Measurements from ENCODE around the gene CALHM6.

- TF ChIP-seq POLR2AphosphoS5 (IDR thresholded peaks at IDR 0.05), result no peak
- no peak for TF ChIP-seq EP300 (IDR thresholded peaks at IDR 0.05)
- no peak for TF ChIP-seq POLR2A (IDR thresholded peaks at IDR 0.05; ENCODE audit: low read depth)
- TF ChIP-seq, protein P1, sequence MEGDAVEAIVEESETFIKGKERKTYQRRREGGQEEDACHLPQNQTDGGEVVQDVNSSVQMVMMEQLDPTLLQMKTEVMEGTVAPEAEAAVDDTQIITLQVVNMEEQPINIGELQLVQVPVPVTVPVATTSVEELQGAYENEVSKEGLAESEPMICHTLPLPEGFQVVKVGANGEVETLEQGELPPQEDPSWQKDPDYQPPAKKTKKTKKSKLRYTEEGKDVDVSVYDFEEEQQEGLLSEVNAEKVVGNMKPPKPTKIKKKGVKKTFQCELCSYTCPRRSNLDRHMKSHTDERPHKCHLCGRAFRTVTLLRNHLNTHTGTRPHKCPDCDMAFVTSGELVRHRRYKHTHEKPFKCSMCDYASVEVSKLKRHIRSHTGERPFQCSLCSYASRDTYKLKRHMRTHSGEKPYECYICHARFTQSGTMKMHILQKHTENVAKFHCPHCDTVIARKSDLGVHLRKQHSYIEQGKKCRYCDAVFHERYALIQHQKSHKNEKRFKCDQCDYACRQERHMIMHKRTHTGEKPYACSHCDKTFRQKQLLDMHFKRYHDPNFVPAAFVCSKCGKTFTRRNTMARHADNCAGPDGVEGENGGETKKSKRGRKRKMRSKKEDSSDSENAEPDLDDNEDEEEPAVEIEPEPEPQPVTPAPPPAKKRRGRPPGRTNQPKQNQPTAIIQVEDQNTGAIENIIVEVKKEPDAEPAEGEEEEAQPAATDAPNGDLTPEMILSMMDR (IDR thresholded peaks at IDR 0.05), result no peak
Measured at GRCh38 chr6:116450185-116450710, 10.9 kb upstream of the CALHM6 start.
